GM23248 (cell line): ENCODE measurements around the gene GPS1.

Source experiments
- EZH2 ChIP-seq: fragments of 200-600 bp; sonication (generic); IDR thresholded peaks from 2 replicates; pipeline ENCODE4 v1.6.1; 2018; ENCODE audit warnings: antibody characterized with exemption, mild to moderate bottlenecking; ENCODE audit not compliant: insufficient read depth, poor library complexity, severe bottlenecking
- EZH2phosphoT487 ChIP-seq: fragments of 200-600 bp; sonication (generic); IDR thresholded peaks from 2 replicates; pipeline ENCODE4 v1.6.1; 2018; ENCODE audit warnings: antibody characterized with exemption, moderate library complexity, mild to moderate bottlenecking, low read depth; ENCODE audit not compliant: insufficient read depth

- TF ChIP-seq EZH2, result no peak
- no peak for TF ChIP-seq EZH2phosphoT487
These were observed 46.1 kb downstream of the GPS1 start for GRCh38 chr17:82097919-82098168.
